Stimulated activated CD4-positive, alpha-beta T cell treated with anti-CD3 and anti-CD28 coated beads, Interleukin-2, amount 100 ng/mL, for 48 hours (primary cell): ENCODE measurements around the gene GUCA1A.
"Not testable (repeated sequence)": the region's sequence is repeated elsewhere in the genome, so short reads cannot be mapped to it uniquely, and the experiment has no call there.

ENCODE experiments used
- DNase-seq, 2 donors: peaks; one replicate each; pipeline ENCODE4 v3.0.0-alpha.2; 2020

The GUCA1A gene

GRCh38 chr6:42148058-42148457 is 25.1 kb upstream of the GUCA1A start:
- no peak for DNase-seq

GRCh38 chr6:42150254-42150653 is 22.9 kb upstream of the GUCA1A start:
- no peak for DNase-seq

GRCh38 chr6:42152024-42152423 is 21.1 kb upstream of the GUCA1A start:
- DNase-seq, result no peak

GRCh38 chr6:42152528-42153213 is 20.5 kb upstream of the GUCA1A start:
- not testable (repeated sequence) for DNase-seq

GRCh38 chr6:42153921-42154320 is 19.2 kb upstream of the GUCA1A start:
- no peak for DNase-seq

GRCh38 chr6:42154461-42155209 is 18.5 kb upstream of the GUCA1A start:
- DNase-seq, result no peak

GRCh38 chr6:42155293-42155692 is 17.9 kb upstream of the GUCA1A start:
- no peak for DNase-seq

- no peak for DNase-seq
Observed at GRCh38 chr6:42156638-42157037, 16.5 kb upstream of the GUCA1A start.

GRCh38 chr6:42158011-42158410 is 15.2 kb upstream of the GUCA1A start:
- no peak for DNase-seq

GRCh38 chr6:42158631-42159030 is 14.5 kb upstream of the GUCA1A start:
- DNase-seq, result no peak

GRCh38 chr6:42159431-42160024 is 13.6 kb upstream of the GUCA1A start:
- DNase-seq, result no peak

GRCh38 chr6:42162384-42162783 is 10.8 kb upstream of the GUCA1A start:
- DNase-seq, result no peak

GRCh38 chr6:42162812-42163211 is 10.4 kb upstream of the GUCA1A start:
- DNase-seq, result no peak

- DNase-seq, result no peak
Observed at GRCh38 chr6:42163981-42164380, 9.2 kb upstream of the GUCA1A start.

GRCh38 chr6:42165016-42165415 is 8.1 kb upstream of the GUCA1A start:
- no peak for DNase-seq

GRCh38 chr6:42166444-42167141 is 6.6 kb upstream of the GUCA1A start:
- DNase-seq, result peak; percentile 88 to 90

- DNase-seq, result no peak
Observed at GRCh38 chr6:42168650-42169049, 4.5 kb upstream of the GUCA1A start.

GRCh38 chr6:42169780-42170179 is 3.4 kb upstream of the GUCA1A start:
- DNase-seq, result not testable (repeated sequence)

- no peak for DNase-seq
Observed at GRCh38 chr6:42171813-42172581, 1.2 kb upstream of the GUCA1A start.

GRCh38 chr6:42175860-42176259 is 2.7 kb downstream of the GUCA1A start:
- no peak for DNase-seq

GRCh38 chr6:42176981-42177380 is 3.8 kb downstream of the GUCA1A start:
- no peak for DNase-seq

GRCh38 chr6:42177514-42178364 is 4.6 kb downstream of the GUCA1A start:
- DNase-seq, result peak in 1 of 2 donors; percentile 18
